ENCODE results near the gene TEX19. TPM values are rescaled to one million over a fixed set of nuclear protein-coding genes. Genes with fewer than 3 reads are reported as not detected.

The TEX19 gene
- total and polyA plus RNA-seq, 9 of the 15 experiments (the other 6 are each of a cell fraction or from before 2014, with no cell fraction given), result 0.10 to 4.9 (median 1.9) TPM

DNA sequence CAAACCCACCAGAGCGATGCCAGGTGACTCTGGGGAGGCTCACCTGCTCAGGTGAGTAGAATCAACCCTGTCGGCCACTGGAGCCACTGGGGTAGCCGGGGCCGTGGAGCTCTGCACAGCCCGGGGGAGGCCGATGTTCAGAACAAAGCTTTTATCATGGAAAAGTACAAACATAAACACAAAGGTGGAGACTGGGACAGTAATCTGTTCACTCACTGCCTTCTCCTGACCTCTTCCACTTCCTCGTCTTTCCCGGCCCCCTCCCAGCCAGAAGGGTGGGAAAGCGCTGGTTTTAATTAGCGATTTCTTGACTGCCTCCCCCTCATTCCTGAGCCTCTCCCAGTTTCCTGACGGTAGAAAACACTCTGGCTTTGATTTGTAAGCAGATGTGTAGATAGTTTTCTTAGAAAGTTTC, 9.8 kb upstream of the TEX19 start:
- peak overlapping the region; percentile 1; the same call in 1 of the 2 replicates for H2AFZ ChIP-seq (ENCODE audit: low read depth, low read length)
- H3K4me3 ChIP-seq, result no peak overlapping the region
- no peak overlapping the region; the same call in 1 of the 2 replicates for H3K4me2 ChIP-seq (ENCODE audit: insufficient read depth, low read length)
- no peaks in the 10 kb centered on the region for H4K20me1 ChIP-seq (replicated peaks; ENCODE audit: control insufficient read depth, insufficient read depth, low read length)
- no peaks in the 10 kb centered on the region for H3K9me3 ChIP-seq (replicated peaks; ENCODE audit: control insufficient read depth, insufficient read depth, low read depth, low read length)
- intact Hi-C loops (cut with micrococcal nuclease), result loop anchor here (10.0 kb wide), 1 partner anchor 314 kb away; the partner anchor contains the start of genes DCXR and RAC3
- DNase-seq (ENCODE audit: extremely low read depth in 1 of 4, low spot score in 3 of 4) (no peak), FAIRE-seq (no peak), ATAC-seq (no peak)
- in situ Hi-C loops (cut with MboI), result no loop called here
- TF ChIP-seq HDAC1 (IDR thresholded peaks at IDR 0.05) (0 out of 4 replicates have a peak, but pooled peaks of 1 of the 2 experiments have one; percentile 9), RFX7 (CRISPR knock-in tag; IDR thresholded peaks at IDR 0.05) (no peak), RCOR1 (IDR thresholded peaks at IDR 0.05; ENCODE audit: borderline replicate concordance in 1 of 2, low read depth in 2 of 2, low read length in 2 of 2) (peak in 1 of 2 experiments; percentile 33; a peak in 1 of 4 replicates), KDM1A (IDR thresholded peaks at IDR 0.05) (peak; percentile 66 to 72; a peak in 3 of 4 replicates)
- TF ChIP-seq, protein P1, sequence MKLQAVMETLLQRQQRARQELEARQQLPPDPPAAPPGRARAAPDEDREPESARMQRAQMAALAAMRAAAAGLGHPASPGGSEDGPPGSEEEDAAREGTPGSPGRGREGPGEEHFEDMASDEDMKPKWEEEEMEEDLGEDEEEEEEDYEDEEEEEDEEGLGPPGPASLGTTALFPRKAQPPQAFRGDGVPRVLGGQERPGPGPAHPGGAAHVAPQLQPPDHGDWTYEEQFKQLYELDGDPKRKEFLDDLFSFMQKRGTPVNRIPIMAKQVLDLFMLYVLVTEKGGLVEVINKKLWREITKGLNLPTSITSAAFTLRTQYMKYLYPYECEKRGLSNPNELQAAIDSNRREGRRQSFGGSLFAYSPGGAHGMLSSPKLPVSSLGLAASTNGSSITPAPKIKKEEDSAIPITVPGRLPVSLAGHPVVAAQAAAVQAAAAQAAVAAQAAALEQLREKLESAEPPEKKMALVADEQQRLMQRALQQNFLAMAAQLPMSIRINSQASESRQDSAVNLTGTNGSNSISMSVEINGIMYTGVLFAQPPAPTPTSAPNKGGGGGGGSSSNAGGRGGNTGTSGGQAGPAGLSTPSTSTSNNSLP (IDR thresholded peaks at IDR 0.05; ENCODE audit: borderline replicate concordance, low read depth, low read length), result no peak
- TF ChIP-seq, protein P2, sequence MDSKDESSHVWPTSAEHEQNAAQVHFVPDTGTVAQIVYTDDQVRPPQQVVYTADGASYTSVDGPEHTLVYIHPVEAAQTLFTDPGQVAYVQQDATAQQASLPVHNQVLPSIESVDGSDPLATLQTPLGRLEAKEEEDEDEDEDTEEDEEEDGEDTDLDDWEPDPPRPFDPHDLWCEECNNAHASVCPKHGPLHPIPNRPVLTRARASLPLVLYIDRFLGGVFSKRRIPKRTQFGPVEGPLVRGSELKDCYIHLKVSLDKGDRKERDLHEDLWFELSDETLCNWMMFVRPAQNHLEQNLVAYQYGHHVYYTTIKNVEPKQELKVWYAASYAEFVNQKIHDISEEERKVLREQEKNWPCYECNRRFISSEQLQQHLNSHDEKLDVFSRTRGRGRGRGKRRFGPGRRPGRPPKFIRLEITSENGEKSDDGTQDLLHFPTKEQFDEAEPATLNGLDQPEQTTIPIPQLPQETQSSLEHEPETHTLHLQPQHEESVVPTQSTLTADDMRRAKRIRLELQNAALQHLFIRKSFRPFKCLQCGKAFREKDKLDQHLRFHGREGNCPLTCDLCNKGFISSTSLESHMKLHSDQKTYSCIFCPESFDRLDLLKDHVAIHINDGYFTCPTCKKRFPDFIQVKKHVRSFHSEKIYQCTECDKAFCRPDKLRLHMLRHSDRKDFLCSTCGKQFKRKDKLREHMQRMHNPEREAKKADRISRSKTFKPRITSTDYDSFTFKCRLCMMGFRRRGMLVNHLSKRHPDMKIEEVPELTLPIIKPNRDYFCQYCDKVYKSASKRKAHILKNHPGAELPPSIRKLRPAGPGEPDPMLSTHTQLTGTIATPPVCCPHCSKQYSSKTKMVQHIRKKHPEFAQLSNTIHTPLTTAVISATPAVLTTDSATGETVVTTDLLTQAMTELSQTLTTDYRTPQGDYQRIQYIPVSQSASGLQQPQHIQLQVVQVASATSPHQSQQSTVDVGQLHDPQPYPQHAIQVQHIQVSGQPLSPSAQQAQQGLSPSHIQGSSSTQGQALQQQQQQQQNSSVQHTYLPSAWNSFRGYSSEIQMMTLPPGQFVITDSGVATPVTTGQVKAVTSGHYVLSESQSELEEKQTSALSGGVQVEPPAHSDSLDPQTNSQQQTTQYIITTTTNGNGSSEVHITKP (IDR thresholded peaks at IDR 0.05; ENCODE audit: partially characterized antibody), result peak; percentile 35
- BruUV-seq (replicated peaks), result no TSS peak
- no peaks in the 10 kb centered on the region for H3K79me2 ChIP-seq (ENCODE audit: control insufficient read depth, insufficient read depth, low read length)
- 24% methylated on average over 10 of the region's 11 CpGs for WGBS (ENCODE audit: insufficient coverage, low coverage, missing lambda C conversion rate)
- H3K4me1 ChIP-seq (replicated peaks in 1 of 2; ENCODE audit: control insufficient read depth in 2 of 2, insufficient read depth in 2 of 2, low read length in 2 of 2), result peaks cover 35 to 74% of the 10 kb centered on the region in 2 experiments
- H3K27me3 ChIP-seq (ENCODE audit: control insufficient read depth in 2 of 2, insufficient read depth in 2 of 2, low read length in 2 of 2), result no peaks in the 10 kb centered on the region
- H3K9ac ChIP-seq (ENCODE audit: insufficient read depth in 1 of 2, low read depth in 2 of 2, low read length in 2 of 2), result peak overlapping the region in 1 of 2 experiments; percentile 75; a peak in 1 of 4 replicates
- POLR2A ChIA-PET, result interaction anchor here (1.0 to 1.6 kb wide), 2 partner anchors 68 to 204 kb away, joined by 3 to 4 read pairs; partner anchors contain the start of gene HEXD
- H3K27ac ChIP-seq (ENCODE audit: extremely low read depth, low read depth, low read length), result no peak overlapping the region
- no peaks in the 10 kb centered on the region for H3K9me1 ChIP-seq (ENCODE audit: control insufficient read depth, insufficient read depth, low read length)
- CTCF ChIA-PET (ENCODE audit: low intra/inter-chr PET ratio), result interaction anchor here (2.1 kb wide), 1 partner anchor 144 kb away, joined by 4 read pairs; no protein-coding TSS in a partner anchor
- H3K36me3 ChIP-seq (ENCODE audit: control insufficient read depth, insufficient read depth, low read length), result no peaks in the 10 kb centered on the region
